ENCODE results near the gene SCAPER. TPM values are rescaled to one million over a fixed set of nuclear protein-coding genes. Genes with fewer than 3 reads are reported as not detected.

The SCAPER gene
- total RNA-seq, 1 donor from 2014 or later, result 42.6 TPM

- Histone ChIP-seq H3K36me3 (peaks cover 15% of the 10 kb centered on the region), H3K27ac (replicated peaks) (no peak overlapping the region), H3K4me1 (peaks cover 35% of the 10 kb centered on the region), H3K9me3 (replicated peaks) (no peaks in the 10 kb centered on the region), H3K27me3 (ENCODE audit: low read depth) (peaks cover 82% of the 10 kb centered on the region), H3K4me3 (peak overlapping the region; percentile 60)
- no peak for DNase-seq
- TF ChIP-seq CTCF (IDR thresholded peaks at IDR 0.05; ENCODE audit: borderline replicate concordance), result no peak
- intact Hi-C loops (cut with micrococcal nuclease), result no loop called here
Measured at GRCh38 chr15:76346669-76347481, 558.3 kb downstream of the SCAPER start.

GRCh38 chr15:76345880-76346668 lies 559.1 kb downstream of the SCAPER start:
- H3K27ac ChIP-seq (replicated peaks), result no peak overlapping the region
- H3K4me1 ChIP-seq, result peaks cover 43% of the 10 kb centered on the region
- TF ChIP-seq CTCF (IDR thresholded peaks at IDR 0.05; ENCODE audit: borderline replicate concordance), result no peak
- H3K27me3 ChIP-seq (ENCODE audit: low read depth), result peaks cover 90% of the 10 kb centered on the region
- H3K36me3 ChIP-seq, result peaks cover 15% of the 10 kb centered on the region
- H3K9me3 ChIP-seq (replicated peaks), result no peaks in the 10 kb centered on the region
- peak overlapping the region; percentile 60 for H3K4me3 ChIP-seq
- intact Hi-C loops (cut with micrococcal nuclease), result no loop called here
- DNase-seq, result no peak

- TF ChIP-seq CTCF (IDR thresholded peaks at IDR 0.05; ENCODE audit: borderline replicate concordance), result no peak
- peak overlapping the region; percentile 60 for H3K4me3 ChIP-seq
- H3K4me1 ChIP-seq, result peaks cover 48% of the 10 kb centered on the region
- intact Hi-C loops (cut with micrococcal nuclease), result no loop called here
- H3K27me3 ChIP-seq (ENCODE audit: low read depth), result peaks cover 95% of the 10 kb centered on the region
- no peaks in the 10 kb centered on the region for H3K9me3 ChIP-seq (replicated peaks)
- H3K36me3 ChIP-seq, result peaks cover 15% of the 10 kb centered on the region
- H3K27ac ChIP-seq (replicated peaks), result no peak overlapping the region
- no peak for DNase-seq
Measured at GRCh38 chr15:76345583-76345879, 559.6 kb downstream of the SCAPER start.

GRCh38 chr15:76344893-76345582 lies 560.1 kb downstream of the SCAPER start:
- no peak for TF ChIP-seq CTCF (IDR thresholded peaks at IDR 0.05; ENCODE audit: borderline replicate concordance)

GRCh38 chr15:76343313-76343996 lies 561.7 kb downstream of the SCAPER start:
- peak overlapping the region; percentile 61 for H3K4me3 ChIP-seq
- no peak for DNase-seq
- peaks cover 100% of the 10 kb centered on the region for H3K27me3 ChIP-seq (ENCODE audit: low read depth)
- H3K27ac ChIP-seq (replicated peaks), result no peak overlapping the region
- H3K4me1 ChIP-seq, result peaks cover 64% of the 10 kb centered on the region
- no peaks in the 10 kb centered on the region for H3K9me3 ChIP-seq (replicated peaks)
- intact Hi-C loops (cut with micrococcal nuclease), result no loop called here
- peaks cover 3% of the 10 kb centered on the region for H3K36me3 ChIP-seq
- no peak for TF ChIP-seq CTCF (IDR thresholded peaks at IDR 0.05; ENCODE audit: borderline replicate concordance)

More at GRCh38 chr15:76344893-76345582, 560.1 kb downstream of the SCAPER start:
- H3K36me3 ChIP-seq, result peaks cover 15% of the 10 kb centered on the region
- intact Hi-C loops (cut with micrococcal nuclease), result no loop called here
- DNase-seq, result no peak
- H3K27ac ChIP-seq (replicated peaks), result no peak overlapping the region
- H3K4me3 ChIP-seq, result no peak overlapping the region
- peaks cover 98% of the 10 kb centered on the region for H3K27me3 ChIP-seq (ENCODE audit: low read depth)
- H3K9me3 ChIP-seq (replicated peaks), result no peaks in the 10 kb centered on the region
- peaks cover 53% of the 10 kb centered on the region for H3K4me1 ChIP-seq

Data from left ventricle myocardium inferior (tissue), 1 donor.